ENCODE data around the gene VPS26C. TPM values are rescaled to one million over a fixed set of nuclear protein-coding genes. Genes with fewer than 3 reads are reported as not detected.

The VPS26C gene
- total RNA-seq, 1 experiment from 2014 or later, result 42.1 TPM

DNA sequence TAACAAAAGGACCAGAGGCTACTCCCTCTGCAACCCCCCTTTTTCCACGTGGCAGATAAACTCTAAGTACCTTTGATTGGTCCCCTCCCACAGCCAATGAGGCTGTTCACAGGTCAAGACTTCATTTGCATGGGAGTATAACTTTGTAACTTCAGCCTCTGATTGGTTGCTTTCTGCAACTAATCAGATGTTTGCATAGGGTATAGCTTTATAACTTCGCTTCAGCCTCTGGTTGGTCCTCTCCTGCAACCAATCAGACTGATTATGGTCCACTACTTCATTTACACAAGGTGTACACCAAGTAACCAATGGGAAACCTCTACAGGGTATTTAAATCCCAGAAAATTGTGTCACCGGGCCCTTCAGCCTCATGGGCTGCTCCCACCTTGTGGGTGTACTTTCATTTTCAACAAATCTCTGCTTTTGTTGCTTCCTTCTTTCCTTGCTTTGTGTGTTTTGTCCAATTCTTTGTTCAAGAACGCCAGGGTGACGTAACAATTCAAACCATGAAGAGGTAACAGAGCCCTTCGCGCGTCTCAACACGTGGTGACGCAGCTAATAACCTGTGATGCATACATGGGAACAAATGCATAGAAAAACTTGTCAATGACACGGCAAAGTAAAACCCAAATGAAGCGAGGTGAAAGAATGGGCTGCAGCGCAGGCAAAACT lies 47.2 kb downstream of the VPS26C start:
- ChIA-PET POLR2A (no interaction called here), RAD21 (ENCODE audit: low non-redundant PET in 1 of 2, low total read pairs in 2 of 2, uncharacterized antibody in 2 of 2, unreplicated experiment in 2 of 2) (no interaction called here), CTCF (no interaction called here)
- Histone ChIP-seq H3K27ac (ENCODE audit: low read depth, low read length) (no peak overlapping the region), H2AFZ (ENCODE audit: low read depth, low read length, poor library complexity, severe bottlenecking) (no peak overlapping the region), H3K9ac (ENCODE audit: low read length) (no peak overlapping the region), H3K9me3 (ENCODE audit: control insufficient read depth in 1 of 2, insufficient read depth in 1 of 2, low read depth in 1 of 2, low read length in 2 of 2) (no peaks in the 10 kb centered on the region), H4K20me1 (ENCODE audit: insufficient read depth) (no peaks in the 10 kb centered on the region), H3K4me1 (ENCODE audit: control insufficient read depth in 1 of 2, insufficient read depth in 2 of 2, low read length in 2 of 2) (peaks cover 0 to 8% of the 10 kb centered on the region in 2 experiments; a peak in 1 of 4 replicates), H3K4me2 (ENCODE audit: low read length) (no peak overlapping the region), H3K36me3 (ENCODE audit: control insufficient read depth in 1 of 2, insufficient read depth in 2 of 2, low read length in 2 of 2) (peaks cover 5 to 15% of the 10 kb centered on the region in 2 experiments; a peak in 2 of 4 replicates), H3K4me3 (replicated peaks in 1 of 2; ENCODE audit: low read depth in 1 of 2, low read length in 2 of 2) (no peak overlapping the region), H3K9me2 (ENCODE audit: insufficient read depth) (no peaks in the 10 kb centered on the region), H3K79me2 (ENCODE audit: insufficient read depth, low read length) (no peaks in the 10 kb centered on the region; the same call in 1 of the 2 replicates), H3K27me3 (ENCODE audit: insufficient read depth, low read length) (no peaks in the 10 kb centered on the region)
- ATAC-seq (no peak), DNase-seq (ENCODE audit: low read depth, low spot score) (no peak)
- TF ChIP-seq EZH2phosphoT487 (IDR thresholded peaks at IDR 0.05; ENCODE audit: borderline replicate concordance) (no peak), ZFX (IDR thresholded peaks at IDR 0.05) (no peak), SIN3A (IDR thresholded peaks at IDR 0.05; ENCODE audit: low read depth) (no peak)
- TF ChIP-seq, protein P1, sequence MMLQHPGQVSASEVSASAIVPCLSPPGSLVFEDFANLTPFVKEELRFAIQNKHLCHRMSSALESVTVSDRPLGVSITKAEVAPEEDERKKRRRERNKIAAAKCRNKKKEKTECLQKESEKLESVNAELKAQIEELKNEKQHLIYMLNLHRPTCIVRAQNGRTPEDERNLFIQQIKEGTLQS (IDR thresholded peaks at IDR 0.05), result no peak
- TF ChIP-seq, protein P2, sequence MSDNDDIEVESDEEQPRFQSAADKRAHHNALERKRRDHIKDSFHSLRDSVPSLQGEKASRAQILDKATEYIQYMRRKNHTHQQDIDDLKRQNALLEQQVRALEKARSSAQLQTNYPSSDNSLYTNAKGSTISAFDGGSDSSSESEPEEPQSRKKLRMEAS (IDR thresholded peaks at IDR 0.05), result no peak
- intact Hi-C loops (cut with micrococcal nuclease), result no loop called here
- no TSS peak for BruUV-seq (replicated peaks)

DNA sequence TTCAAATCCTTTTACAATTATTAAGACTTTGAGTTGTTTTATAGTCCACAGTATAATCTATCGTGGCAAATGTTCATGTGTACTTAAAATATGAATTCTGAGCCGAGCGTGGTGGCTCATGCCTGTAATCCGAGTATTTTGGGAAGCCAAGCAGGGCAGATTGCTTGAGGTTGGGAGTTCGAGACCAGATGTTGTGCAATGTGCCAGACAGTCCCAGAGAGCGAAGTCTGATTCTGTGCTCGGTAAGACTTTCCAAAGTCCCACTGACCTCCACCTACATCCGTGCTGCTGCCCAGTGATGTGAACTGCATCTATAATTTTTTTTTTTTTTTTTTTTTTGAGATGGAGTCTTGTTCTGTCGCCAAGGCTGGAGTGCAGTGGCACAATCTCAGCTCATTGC lies 52.2 kb downstream of the VPS26C start:
- CTCF ChIA-PET, result no interaction called here
- H3K9ac ChIP-seq (ENCODE audit: low read length), result no peak overlapping the region

More for the DNA sequence above, 52.2 kb downstream of the VPS26C start:
- H3K4me3 ChIP-seq (replicated peaks in 1 of 2; ENCODE audit: low read depth in 1 of 2, low read length in 2 of 2), result no peak overlapping the region
- H3K9me2 ChIP-seq (ENCODE audit: insufficient read depth), result no peaks in the 10 kb centered on the region
- DNase-seq (ENCODE audit: low read depth, low spot score) (no peak), ATAC-seq (no peak)
- no peak for TF ChIP-seq ZNF274 (IDR thresholded peaks at IDR 0.05; ENCODE audit: low read depth, low read length)
- no peak for TF ChIP-seq EGR1 (IDR thresholded peaks at IDR 0.05; ENCODE audit: low read depth)
- no peak for TF ChIP-seq EZH2 (IDR thresholded peaks at IDR 0.05)
- no peak for TF ChIP-seq ELF1 (IDR thresholded peaks at IDR 0.05; ENCODE audit: borderline replicate concordance, low read depth)
- no peak for TF ChIP-seq YY1 (IDR thresholded peaks at IDR 0.05; ENCODE audit: extremely low read depth, insufficient replicate concordance, low read depth, low read length)
- no peak for TF ChIP-seq CEBPB (IDR thresholded peaks at IDR 0.05; ENCODE audit: low read depth)
- no peak for TF ChIP-seq SIN3A (IDR thresholded peaks at IDR 0.05; ENCODE audit: low read depth)
- TF ChIP-seq FOSL1 (IDR thresholded peaks at IDR 0.05; ENCODE audit: low read depth), result no peak
- TF ChIP-seq TCF7L2 (IDR thresholded peaks at IDR 0.05; ENCODE audit: borderline replicate concordance, extremely low read depth, insufficient read depth, insufficient read length), result no peak
- TF ChIP-seq, protein P3, sequence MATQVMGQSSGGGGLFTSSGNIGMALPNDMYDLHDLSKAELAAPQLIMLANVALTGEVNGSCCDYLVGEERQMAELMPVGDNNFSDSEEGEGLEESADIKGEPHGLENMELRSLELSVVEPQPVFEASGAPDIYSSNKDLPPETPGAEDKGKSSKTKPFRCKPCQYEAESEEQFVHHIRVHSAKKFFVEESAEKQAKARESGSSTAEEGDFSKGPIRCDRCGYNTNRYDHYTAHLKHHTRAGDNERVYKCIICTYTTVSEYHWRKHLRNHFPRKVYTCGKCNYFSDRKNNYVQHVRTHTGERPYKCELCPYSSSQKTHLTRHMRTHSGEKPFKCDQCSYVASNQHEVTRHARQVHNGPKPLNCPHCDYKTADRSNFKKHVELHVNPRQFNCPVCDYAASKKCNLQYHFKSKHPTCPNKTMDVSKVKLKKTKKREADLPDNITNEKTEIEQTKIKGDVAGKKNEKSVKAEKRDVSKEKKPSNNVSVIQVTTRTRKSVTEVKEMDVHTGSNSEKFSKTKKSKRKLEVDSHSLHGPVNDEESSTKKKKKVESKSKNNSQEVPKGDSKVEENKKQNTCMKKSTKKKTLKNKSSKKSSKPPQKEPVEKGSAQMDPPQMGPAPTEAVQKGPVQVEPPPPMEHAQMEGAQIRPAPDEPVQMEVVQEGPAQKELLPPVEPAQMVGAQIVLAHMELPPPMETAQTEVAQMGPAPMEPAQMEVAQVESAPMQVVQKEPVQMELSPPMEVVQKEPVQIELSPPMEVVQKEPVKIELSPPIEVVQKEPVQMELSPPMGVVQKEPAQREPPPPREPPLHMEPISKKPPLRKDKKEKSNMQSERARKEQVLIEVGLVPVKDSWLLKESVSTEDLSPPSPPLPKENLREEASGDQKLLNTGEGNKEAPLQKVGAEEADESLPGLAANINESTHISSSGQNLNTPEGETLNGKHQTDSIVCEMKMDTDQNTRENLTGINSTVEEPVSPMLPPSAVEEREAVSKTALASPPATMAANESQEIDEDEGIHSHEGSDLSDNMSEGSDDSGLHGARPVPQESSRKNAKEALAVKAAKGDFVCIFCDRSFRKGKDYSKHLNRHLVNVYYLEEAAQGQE (IDR thresholded peaks at IDR 0.05; ENCODE audit: low read depth), result no peak
- TF ChIP-seq EZH2phosphoT487 (IDR thresholded peaks at IDR 0.05; ENCODE audit: borderline replicate concordance), result no peak
- no peak for TF ChIP-seq SRF (IDR thresholded peaks at IDR 0.05; ENCODE audit: low read depth)
- TF ChIP-seq, protein P1 (IDR thresholded peaks at IDR 0.05), result no peak
- no peaks in the 10 kb centered on the region for H3K36me3 ChIP-seq (ENCODE audit: control insufficient read depth in 1 of 2, insufficient read depth in 2 of 2, low read length in 2 of 2)
- RAD21 ChIA-PET (ENCODE audit: low non-redundant PET in 1 of 2, low total read pairs in 2 of 2, uncharacterized antibody in 2 of 2, unreplicated experiment in 2 of 2), result no interaction called here
- no peak overlapping the region for H3K4me2 ChIP-seq (ENCODE audit: low read length)
- no peak overlapping the region for H3K27ac ChIP-seq (ENCODE audit: low read depth, low read length)
- intact Hi-C loops (cut with micrococcal nuclease), result no loop called here
- no peaks in the 10 kb centered on the region for H3K4me1 ChIP-seq (ENCODE audit: control insufficient read depth in 1 of 2, insufficient read depth in 2 of 2, low read length in 2 of 2)
- no TSS peak for BruUV-seq (replicated peaks)
- POLR2A ChIA-PET, result no interaction called here
- H3K79me2 ChIP-seq (ENCODE audit: insufficient read depth, low read length), result no peaks in the 10 kb centered on the region
- H3K27me3 ChIP-seq (ENCODE audit: insufficient read depth, low read length), result no peaks in the 10 kb centered on the region
- no peaks in the 10 kb centered on the region for H3K9me3 ChIP-seq (ENCODE audit: control insufficient read depth in 1 of 2, insufficient read depth in 1 of 2, low read depth in 1 of 2, low read length in 2 of 2)
- no peaks in the 10 kb centered on the region for H4K20me1 ChIP-seq (ENCODE audit: insufficient read depth)
- H2AFZ ChIP-seq (ENCODE audit: low read depth, low read length, poor library complexity, severe bottlenecking), result no peak overlapping the region
